ENCODE measurements around the gene UBTD2. TPM values are rescaled to one million over a fixed set of nuclear protein-coding genes. Genes with fewer than 3 reads are reported as not detected.

The UBTD2 gene
- total and polyA plus RNA-seq, 10 of the 15 experiments (the other 5 are each of a cell fraction or from before 2014, with no cell fraction given), result 7.7 to 30.5 (median 19.4) TPM

DNA sequence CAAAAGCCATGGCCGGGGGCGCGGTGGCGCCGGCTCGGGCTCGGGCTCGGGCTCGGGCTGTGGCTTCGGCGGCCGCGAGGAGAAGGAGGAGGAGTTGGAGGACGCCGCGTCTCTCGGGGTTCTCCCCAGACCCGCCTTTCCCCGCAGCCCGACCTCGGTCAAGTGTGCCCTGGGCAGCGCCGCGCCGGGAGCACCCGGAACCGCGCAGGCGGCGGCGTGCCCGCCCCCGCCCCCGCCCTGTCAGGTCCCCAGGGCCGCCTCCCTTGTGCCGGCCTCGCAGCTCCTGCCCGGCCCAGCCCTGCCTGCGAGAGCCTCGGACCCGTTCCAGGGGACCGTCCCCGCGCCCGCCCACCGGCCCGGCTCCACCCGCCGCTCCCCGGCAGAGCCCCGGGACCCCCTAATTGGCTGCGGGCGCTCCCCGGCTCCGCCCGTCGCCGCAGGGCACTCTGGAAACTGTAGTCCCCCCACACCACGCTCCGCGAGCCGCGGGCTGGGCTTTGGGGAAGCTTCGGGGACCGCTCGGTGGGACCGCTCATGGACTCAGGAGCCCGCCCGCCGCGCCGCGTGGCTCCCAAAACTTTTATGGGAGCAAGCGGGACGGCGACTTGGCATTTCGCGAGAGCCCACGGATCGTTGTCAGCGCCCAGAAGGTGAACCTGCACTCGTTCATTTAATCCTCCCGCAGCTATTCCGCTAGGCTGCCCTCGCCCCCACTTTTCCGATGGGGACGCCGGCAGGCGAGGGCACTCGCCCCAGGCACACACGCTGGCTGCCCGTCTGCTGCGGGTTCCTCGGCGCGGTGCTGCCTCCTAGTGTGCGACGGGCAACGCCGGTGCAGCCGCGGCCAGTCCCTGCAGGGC, 95.3 kb downstream of the UBTD2 start, which contains the start of gene STK10:
TSS of gene STK10 (minus strand) at position 192 of the 860 bp plus-strand sequence. CDS start at position 10, 182 bp downstream.
- Histone ChIP-seq H3K4me2 (ENCODE audit: control insufficient read depth, insufficient read depth) (peak within 1 kb of the TSS; percentile 85), H3K4me1 (ENCODE audit: control insufficient read depth, insufficient read depth, low read length) (peaks cover 20% of the 10 kb centered on the region), H3K9me3 (replicated peaks; ENCODE audit: control insufficient read depth, insufficient read depth, low read length) (no peaks in the 10 kb centered on the region), H3K4me3 (peak within 1 kb of the TSS; percentile 89), H3K27me3 (replicated peaks in 1 of 2; ENCODE audit: control insufficient read depth in 2 of 2, insufficient read depth in 2 of 2, low read length in 1 of 2) (no peaks in the 10 kb centered on the region), H4K20me1 (ENCODE audit: control insufficient read depth, insufficient read depth) (no peaks in the 10 kb centered on the region), H3K36me3 (ENCODE audit: control insufficient read depth in 2 of 2, insufficient read depth in 2 of 2, low read length in 1 of 2) (no peaks in the 10 kb centered on the region), H2AFZ (ENCODE audit: control insufficient read depth, low read depth, low read length) (peak within 1 kb of the TSS; percentile 82), H3K79me2 (ENCODE audit: control insufficient read depth, insufficient read depth, low read length) (peaks cover 46% of the 10 kb centered on the region), H3K9ac (ENCODE audit: control insufficient read depth, insufficient read depth, low read length) (peak within 1 kb of the TSS; percentile 95), H3K27ac (ENCODE audit: control insufficient read depth, insufficient read depth) (peak within 1 kb of the TSS; percentile 68)
- ChIA-PET SMC1A (ENCODE audit: uncharacterized antibody, unreplicated experiment) (interaction anchor here (0.8 to 10.5 kb wide), 19 partner anchors 14 to 282 kb away, joined by 3 to 165 read pairs (median 4); partner anchors contain the start of gene UBTD2), CTCF (interaction anchor here (0.6 to 8.0 kb wide), 33 partner anchors 8 to 584 kb away, joined by 3 to 162 read pairs (median 5); partner anchors contain the start of gene FBXW11), RAD21 (ENCODE audit: unreplicated experiment) (interaction anchor here (0.6 to 7.7 kb wide), 20 partner anchors 13 to 282 kb away, joined by 3 to 158 read pairs (median 6); partner anchors contain the start of genes FBXW11 and UBTD2), POLR2A (interaction anchor here (0.5 to 8.0 kb wide), 10 partner anchors 10 to 182 kb away, joined by 3 to 115 read pairs (median 4); partner anchors contain the start of genes FBXW11 and UBTD2)
- BruUV-seq (replicated peaks), result no TSS peak
- DNase-seq (ENCODE audit: low read depth, low spot score), result no peak
- intact Hi-C loops (cut with micrococcal nuclease; ENCODE audit: unreplicated experiment), result loop anchor here (1.0 to 10.0 kb wide), 8 partner anchors 13 to 276 kb away; partner anchors contain the start of gene FBXW11
- 2% methylated on average over 71 of the region's 102 CpGs for WGBS (ENCODE audit: insufficient coverage, insufficient replicate concordance, low lambda C conversion rate, missing lambda C conversion rate)
- ATAC-seq, result peak; percentile 84
- FAIRE-seq, result peak; percentile 7
- in situ Hi-C loops (cut with MboI), result loop anchor here (5.0 kb wide), 1 partner anchor 181 kb away; the partner anchor contains the start of gene FBXW11
- TF ChIP-seq BACH1 (IDR thresholded peaks at IDR 0.05; ENCODE audit: borderline replicate concordance) (peak; percentile 39; the same call in 1 of the 2 replicates), CBX5 (IDR thresholded peaks at IDR 0.05; ENCODE audit: low read depth) (no peak), IKZF2 (IDR thresholded peaks at IDR 0.05) (peak; percentile 78 to 89), KLF5 (IDR thresholded peaks at IDR 0.05; ENCODE audit: partially characterized antibody) (no peak), SUZ12 (IDR thresholded peaks at IDR 0.05; ENCODE audit: unreplicated experiment) (no peak)
- TF ChIP-seq, protein P1, sequence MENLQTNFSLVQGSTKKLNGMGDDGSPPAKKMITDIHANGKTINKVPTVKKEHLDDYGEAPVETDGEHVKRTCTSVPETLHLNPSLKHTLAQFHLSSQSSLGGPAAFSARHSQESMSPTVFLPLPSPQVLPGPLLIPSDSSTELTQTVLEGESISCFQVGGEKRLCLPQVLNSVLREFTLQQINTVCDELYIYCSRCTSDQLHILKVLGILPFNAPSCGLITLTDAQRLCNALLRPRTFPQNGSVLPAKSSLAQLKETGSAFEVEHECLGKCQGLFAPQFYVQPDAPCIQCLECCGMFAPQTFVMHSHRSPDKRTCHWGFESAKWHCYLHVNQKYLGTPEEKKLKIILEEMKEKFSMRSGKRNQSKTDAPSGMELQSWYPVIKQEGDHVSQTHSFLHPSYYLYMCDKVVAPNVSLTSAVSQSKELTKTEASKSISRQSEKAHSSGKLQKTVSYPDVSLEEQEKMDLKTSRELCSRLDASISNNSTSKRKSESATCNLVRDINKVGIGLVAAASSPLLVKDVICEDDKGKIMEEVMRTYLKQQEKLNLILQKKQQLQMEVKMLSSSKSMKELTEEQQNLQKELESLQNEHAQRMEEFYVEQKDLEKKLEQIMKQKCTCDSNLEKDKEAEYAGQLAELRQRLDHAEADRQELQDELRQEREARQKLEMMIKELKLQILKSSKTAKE (IDR thresholded peaks at IDR 0.05; ENCODE audit: low read depth, poor library complexity, severe bottlenecking), result no peak
- TF ChIP-seq, protein P2, sequence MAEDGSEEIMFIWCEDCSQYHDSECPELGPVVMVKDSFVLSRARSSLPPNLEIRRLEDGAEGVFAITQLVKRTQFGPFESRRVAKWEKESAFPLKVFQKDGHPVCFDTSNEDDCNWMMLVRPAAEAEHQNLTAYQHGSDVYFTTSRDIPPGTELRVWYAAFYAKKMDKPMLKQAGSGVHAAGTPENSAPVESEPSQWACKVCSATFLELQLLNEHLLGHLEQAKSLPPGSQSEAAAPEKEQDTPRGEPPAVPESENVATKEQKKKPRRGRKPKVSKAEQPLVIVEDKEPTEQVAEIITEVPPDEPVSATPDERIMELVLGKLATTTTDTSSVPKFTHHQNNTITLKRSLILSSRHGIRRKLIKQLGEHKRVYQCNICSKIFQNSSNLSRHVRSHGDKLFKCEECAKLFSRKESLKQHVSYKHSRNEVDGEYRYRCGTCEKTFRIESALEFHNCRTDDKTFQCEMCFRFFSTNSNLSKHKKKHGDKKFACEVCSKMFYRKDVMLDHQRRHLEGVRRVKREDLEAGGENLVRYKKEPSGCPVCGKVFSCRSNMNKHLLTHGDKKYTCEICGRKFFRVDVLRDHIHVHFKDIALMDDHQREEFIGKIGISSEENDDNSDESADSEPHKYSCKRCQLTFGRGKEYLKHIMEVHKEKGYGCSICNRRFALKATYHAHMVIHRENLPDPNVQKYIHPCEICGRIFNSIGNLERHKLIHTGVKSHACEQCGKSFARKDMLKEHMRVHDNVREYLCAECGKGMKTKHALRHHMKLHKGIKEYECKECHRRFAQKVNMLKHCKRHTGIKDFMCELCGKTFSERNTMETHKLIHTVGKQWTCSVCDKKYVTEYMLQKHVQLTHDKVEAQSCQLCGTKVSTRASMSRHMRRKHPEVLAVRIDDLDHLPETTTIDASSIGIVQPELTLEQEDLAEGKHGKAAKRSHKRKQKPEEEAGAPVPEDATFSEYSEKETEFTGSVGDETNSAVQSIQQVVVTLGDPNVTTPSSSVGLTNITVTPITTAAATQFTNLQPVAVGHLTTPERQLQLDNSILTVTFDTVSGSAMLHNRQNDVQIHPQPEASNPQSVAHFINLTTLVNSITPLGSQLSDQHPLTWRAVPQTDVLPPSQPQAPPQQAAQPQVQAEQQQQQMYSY (CRISPR knock-in tag; IDR thresholded peaks at IDR 0.05), result no peak
- TF ChIP-seq, protein P3, sequence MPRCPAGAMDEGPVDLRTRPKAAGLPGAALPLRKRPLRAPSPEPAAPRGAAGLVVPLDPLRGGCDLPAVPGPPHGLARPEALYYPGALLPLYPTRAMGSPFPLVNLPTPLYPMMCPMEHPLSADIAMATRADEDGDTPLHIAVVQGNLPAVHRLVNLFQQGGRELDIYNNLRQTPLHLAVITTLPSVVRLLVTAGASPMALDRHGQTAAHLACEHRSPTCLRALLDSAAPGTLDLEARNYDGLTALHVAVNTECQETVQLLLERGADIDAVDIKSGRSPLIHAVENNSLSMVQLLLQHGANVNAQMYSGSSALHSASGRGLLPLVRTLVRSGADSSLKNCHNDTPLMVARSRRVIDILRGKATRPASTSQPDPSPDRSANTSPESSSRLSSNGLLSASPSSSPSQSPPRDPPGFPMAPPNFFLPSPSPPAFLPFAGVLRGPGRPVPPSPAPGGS (IDR thresholded peaks at IDR 0.05; ENCODE audit: borderline replicate concordance, insufficient read depth, low read depth, low read length, poor library complexity, severe bottlenecking), result peak; percentile 57
- TF ChIP-seq, protein P4, sequence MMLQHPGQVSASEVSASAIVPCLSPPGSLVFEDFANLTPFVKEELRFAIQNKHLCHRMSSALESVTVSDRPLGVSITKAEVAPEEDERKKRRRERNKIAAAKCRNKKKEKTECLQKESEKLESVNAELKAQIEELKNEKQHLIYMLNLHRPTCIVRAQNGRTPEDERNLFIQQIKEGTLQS (IDR thresholded peaks at IDR 0.05; ENCODE audit: borderline replicate concordance, extremely low read depth, low read depth, low read length), result no peak
